ENCODE data around the gene CBX6.

The CBX6 gene

GRCh38 chr22:38834991-38835390 lies 37.0 kb downstream of the CBX6 start:
- DNase-seq: no peak

- DNase-seq: no peak
These were observed 37.6 kb downstream of the CBX6 start for GRCh38 chr22:38834215-38834953.

GRCh38 chr22:38833061-38833460 lies 39.0 kb downstream of the CBX6 start:
- DNase-seq: no peak

GRCh38 chr22:38832005-38832978 lies 39.7 kb downstream of the CBX6 start:
- DNase-seq: peak; percentile 92

- no peak for DNase-seq
These were observed 40.7 kb downstream of the CBX6 start for GRCh38 chr22:38831166-38831945.

GRCh38 chr22:38830845-38831108 lies 41.2 kb downstream of the CBX6 start:
- no peak for DNase-seq

GRCh38 chr22:38830026-38830844 lies 41.8 kb downstream of the CBX6 start:
- peak; percentile 7 for DNase-seq

GRCh38 chr22:38829485-38829884 lies 42.5 kb downstream of the CBX6 start:
- DNase-seq: no peak

- no peak for DNase-seq
These were observed 43.3 kb downstream of the CBX6 start for GRCh38 chr22:38828616-38829205.

GRCh38 chr22:38828191-38828590 lies 43.8 kb downstream of the CBX6 start:
- DNase-seq: peak; percentile 20

GRCh38 chr22:38827510-38827909 lies 44.5 kb downstream of the CBX6 start:
- no peak for DNase-seq

GRCh38 chr22:38826801-38827200 lies 45.2 kb downstream of the CBX6 start:
- no peak for DNase-seq

- DNase-seq: no peak
These were observed 45.6 kb downstream of the CBX6 start for GRCh38 chr22:38826386-38826785.

GRCh38 chr22:38824585-38824984 lies 47.4 kb downstream of the CBX6 start:
- no peak for DNase-seq

GRCh38 chr22:38823637-38824036 lies 48.4 kb downstream of the CBX6 start:
- no peak for DNase-seq

GRCh38 chr22:38823076-38823475 lies 48.9 kb downstream of the CBX6 start:
- no peak for DNase-seq

GRCh38 chr22:38820020-38820419 lies 52.0 kb downstream of the CBX6 start:
- DNase-seq: peak; percentile 27

- DNase-seq: no peak
These were observed 52.6 kb downstream of the CBX6 start for GRCh38 chr22:38819387-38819940.

GRCh38 chr22:38817196-38817595 lies 54.8 kb downstream of the CBX6 start:
- DNase-seq: no peak

- no peak for DNase-seq
These were observed 56.2 kb downstream of the CBX6 start for GRCh38 chr22:38815842-38816241.

Measured in NCI-H1092 treated with DMSO at 0.1 percent for 48 hours (cell line).